MCF 10A (cell line): ENCODE measurements around the gene TSSC4. TPM values are rescaled to one million over a fixed set of nuclear protein-coding genes. Genes with fewer than 3 reads are reported as not detected.

Experiments
- BruUV-seq: library from RNA; stranded (reverse); fragments of 400-500 nt; replicated peaks from 2 replicates; lab custom pipeline; 2021; lab: Mats Ljungman, UMichigan
- CTCF ChIA-PET: fragments of 300-600 bp; sonication (Branson Sonifier 250); formaldehyde crosslinking; extraction: SDS; loops from one replicate; lab custom pipeline; 2021; ENCODE audit warnings: antibody characterized with exemption, inconsistent platforms; lab: Yijun Ruan, JAX
- POLR2A ChIA-PET: fragments of 300-600, 350-650 bp; sonication (Branson Sonifier 250); formaldehyde crosslinking; extraction: SDS; loops from one replicate; lab custom pipeline; 2020; ENCODE audit warnings: antibody characterized with exemption, inconsistent platforms; lab: Yijun Ruan, JAX
- DNase-seq: peaks from one replicate; pipeline ENCODE4 v3.0.0-alpha.2; 2018; ENCODE audit not compliant: unreplicated experiment
- H3K27ac Mint-ChIP-seq: one replicate; pipeline ENCODE4 v1.8.0; 2022; ENCODE audit warnings: mild to moderate bottlenecking, low read depth, mixed read lengths; ENCODE audit not compliant: unreplicated experiment
- H3K27me3 Mint-ChIP-seq: one replicate; pipeline ENCODE4 v1.8.0; 2022; ENCODE audit warnings: mixed read lengths; ENCODE audit not compliant: insufficient read depth, unreplicated experiment
- H3K36me3 Mint-ChIP-seq: one replicate; pipeline ENCODE4 v1.8.0; 2022; ENCODE audit warnings: mild to moderate bottlenecking, moderate library complexity, mixed read lengths; ENCODE audit not compliant: insufficient read depth, unreplicated experiment
- H3K4me1 Mint-ChIP-seq: one replicate; pipeline ENCODE4 v1.8.0; 2022; ENCODE audit warnings: mixed read lengths; ENCODE audit not compliant: insufficient read depth, unreplicated experiment
- H3K4me3 Mint-ChIP-seq: one replicate; pipeline ENCODE4 v1.8.0; 2022; ENCODE audit warnings: mild to moderate bottlenecking, moderate library complexity, mixed read lengths; ENCODE audit not compliant: unreplicated experiment
- H3K9me3 Mint-ChIP-seq: one replicate; pipeline ENCODE4 v1.8.0; 2022; ENCODE audit warnings: mixed read lengths; ENCODE audit not compliant: unreplicated experiment
- CTCF ChIP-seq: fragments of 200-600 bp; IDR thresholded peaks from one replicate; pipeline ENCODE4 v1.8.0; 2022; ENCODE audit warnings: antibody characterized with exemption, mild to moderate bottlenecking; ENCODE audit not compliant: unreplicated experiment
- intact Hi-C: fragments of 100-400 bp; cut with micrococcal nuclease; formaldehyde crosslinking; loops from 2 replicates; pipeline ENCODE4 v1.14.1; 2022
- total RNA-seq: library from RNA; stranded (reverse); gene quantifications from 2 replicates; pipeline ENCODE4 v1.2.3, GENCODE V29; 2022

The TSSC4 gene
- total RNA-seq, 1 experiment from 2014 or later: 70.3 TPM

GRCh38 chr11:2359557-2359956 lies 41.0 kb upstream of the TSSC4 start:
- BruUV-seq: no TSS peak
- TF ChIP-seq CTCF: no peak
- Mint-ChIP-seq H3K27me3 (peaks cover 26% of the 10 kb centered on the region), H3K4me3 (no peak overlapping the region), H3K9me3 (no peaks in the 10 kb centered on the region), H3K27ac (no peak overlapping the region), H3K4me1 (peaks cover 7% of the 10 kb centered on the region), H3K36me3 (no peaks in the 10 kb centered on the region)
- CTCF ChIA-PET: interaction anchor here (0.7 kb wide), 1 partner anchor 10 kb away, joined by 4 read pairs; no protein-coding TSS in a partner anchor
- POLR2A ChIA-PET: interaction anchor here (1.6 kb wide), 1 partner anchor 18 kb away, joined by 4 read pairs; no protein-coding TSS in a partner anchor
- intact Hi-C loops: no loop called here
- no peak for DNase-seq

GRCh38 chr11:2360081-2360642 lies 40.4 kb upstream of the TSSC4 start:
- no peak for TF ChIP-seq CTCF
- peaks cover 26% of the 10 kb centered on the region for H3K27me3 Mint-ChIP-seq

GRCh38 chr11:2361565-2361964 lies 39.0 kb upstream of the TSSC4 start:
- ChIA-PET CTCF (no interaction called here), POLR2A (interaction anchor here (0.8 kb wide), 1 partner anchor 15 kb away, joined by 3 read pairs; no protein-coding TSS in a partner anchor)
- H3K36me3 Mint-ChIP-seq: no peaks in the 10 kb centered on the region
- BruUV-seq: no TSS peak
- no peaks in the 10 kb centered on the region for H3K9me3 Mint-ChIP-seq
- H3K4me1 Mint-ChIP-seq: no peaks in the 10 kb centered on the region
- TF ChIP-seq CTCF: no peak
- peaks cover 26% of the 10 kb centered on the region for H3K27me3 Mint-ChIP-seq
- DNase-seq: no peak
- no peak overlapping the region for H3K27ac Mint-ChIP-seq
- H3K4me3 Mint-ChIP-seq: no peak overlapping the region
- intact Hi-C loops: no loop called here

More at GRCh38 chr11:2360081-2360642, 40.4 kb upstream of the TSSC4 start:
- ChIA-PET POLR2A (interaction anchor here (1.6 kb wide), 1 partner anchor 18 kb away, joined by 4 read pairs; no protein-coding TSS in a partner anchor), CTCF (interaction anchor here (0.6 kb wide), 1 partner anchor 455 kb away, joined by 3 read pairs; no protein-coding TSS in a partner anchor)
- BruUV-seq: no TSS peak
- Mint-ChIP-seq H3K27ac (no peak overlapping the region), H3K9me3 (no peaks in the 10 kb centered on the region), H3K36me3 (no peaks in the 10 kb centered on the region), H3K4me1 (peaks cover 7% of the 10 kb centered on the region), H3K4me3 (no peak overlapping the region)
- DNase-seq: no peak
- intact Hi-C loops: no loop called here

GRCh38 chr11:2362414-2362813 lies 38.1 kb upstream of the TSSC4 start:
- POLR2A ChIA-PET: no interaction called here

More at GRCh38 chr11:2362414-2362813, 38.1 kb upstream of the TSSC4 start:
- no TSS peak for BruUV-seq
- intact Hi-C loops: no loop called here
- CTCF ChIA-PET: interaction anchor here (0.7 kb wide), 1 partner anchor 58 kb away, joined by 3 read pairs; no protein-coding TSS in a partner anchor
- no peak for DNase-seq
- H3K27ac Mint-ChIP-seq: no peak overlapping the region
- H3K4me3 Mint-ChIP-seq: no peak overlapping the region
- H3K27me3 Mint-ChIP-seq: peaks cover 26% of the 10 kb centered on the region
- TF ChIP-seq CTCF: no peak
- no peaks in the 10 kb centered on the region for H3K9me3 Mint-ChIP-seq
- no peaks in the 10 kb centered on the region for H3K36me3 Mint-ChIP-seq
- no peaks in the 10 kb centered on the region for H3K4me1 Mint-ChIP-seq
